Natural killer cell (primary cell): ENCODE data around the gene ZNF699. TPM values are rescaled to one million over a fixed set of nuclear protein-coding genes. Genes with fewer than 3 reads are reported as not detected.

Experiments
- ATAC-seq, 3 donors: fragments of 150-1000 bp in 2 of 3; fragments of 200-7000 bp in 1 of 3; cut with Tn5 transposase; 1 replicate in 1 of 3; 2 replicates in 2 of 3; pipeline ENCODE4 v1.10.0; 2021; ENCODE audit warnings: mild to moderate bottlenecking in 2 of 3, moderate library complexity in 2 of 3
- DNase-seq, 2 donors: peaks; one replicate each; pipeline versions ENCODE4 v3.0.0 to v3.0.0-alpha.2; 2013 to 2021; ENCODE audit warnings: mixed read lengths in 1 of 2
- H3K27ac ChIP-seq: one replicate; pipeline ENCODE4 v1.5.1; 2013; ENCODE audit warnings: mild to moderate bottlenecking, low read length
- H3K27me3 ChIP-seq: one replicate; pipeline ENCODE4 v1.6.1; 2013; ENCODE audit warnings: low read length; ENCODE audit not compliant: control insufficient read depth, insufficient read depth
- H3K36me3 ChIP-seq: one replicate; pipeline ENCODE4 v1.6.1; 2013; ENCODE audit warnings: low read length; ENCODE audit not compliant: control insufficient read depth, insufficient read depth
- H3K4me1 ChIP-seq: one replicate; pipeline ENCODE4 v1.6.1; 2013; ENCODE audit warnings: low read length; ENCODE audit not compliant: control insufficient read depth, insufficient read depth
- H3K4me3 ChIP-seq: one replicate; pipeline ENCODE4 v1.5.1; 2013; ENCODE audit warnings: low read length
- H3K9me3 ChIP-seq: one replicate; pipeline ENCODE4 v1.6.1; 2013; ENCODE audit warnings: low read length; ENCODE audit not compliant: control insufficient read depth, insufficient read depth
- H3K27ac Mint-ChIP-seq, 2 donors: one replicate each; pipeline ENCODE4 v1.8.0; 2022; ENCODE audit warnings: mild to moderate bottlenecking in 2 of 2, mixed read lengths in 2 of 2, moderate library complexity in 1 of 2
- H3K27me3 Mint-ChIP-seq, 2 donors: one replicate each; pipeline ENCODE4 v1.8.0; 2022; ENCODE audit warnings: low read depth in 2 of 2, mixed read lengths in 2 of 2
- H3K36me3 Mint-ChIP-seq: one replicate; pipeline ENCODE4 v1.8.0; 2022; ENCODE audit warnings: mixed read lengths
- H3K4me1 Mint-ChIP-seq, 2 donors: one replicate each; pipeline ENCODE4 v1.8.0; 2022; ENCODE audit warnings: mixed read lengths in 2 of 2
- H3K4me3 Mint-ChIP-seq: one replicate; pipeline ENCODE4 v1.8.0; 2022; ENCODE audit warnings: mild to moderate bottlenecking, moderate library complexity, mixed read lengths
- H3K9me3 Mint-ChIP-seq, 2 donors: one replicate each; pipeline ENCODE4 v1.8.0; 2022; ENCODE audit warnings: mixed read lengths in 2 of 2
- WGBS: methylation state at CpG from one replicate; pipeline ENCODE4 v1.1.7; 2013; ENCODE audit warnings: missing lambda C conversion rate; ENCODE audit not compliant: insufficient coverage; 5-methylcytosine and 5-hydroxymethylcytosine counted together
- intact Hi-C: fragments of 100-400 bp; cut with micrococcal nuclease; formaldehyde crosslinking; loops from one replicate; pipeline ENCODE4 v1.14.2; 2022
- total RNA-seq, 4 donors: library from RNA; stranded (reverse); fragments of 120-200 nt in 1 of 4; gene quantifications; one replicate each; pipeline versions ENCODE4 v1.2.3 to v1.2.4, GENCODE V29; 2013 to 2022
- TF ChIP-seq, protein P1 (sequence below): fragments of 200-600 bp; IDR thresholded peaks from one replicate; pipeline ENCODE4 v1.8.0; 2022; ENCODE audit warnings: antibody characterized with exemption

The ZNF699 gene
- total RNA-seq, 3 donors from 2014 or later (not counting 1 experiment from before 2014, with no cell fraction given) = 13.4 to 15.3 (median 15.2) TPM

DNA sequence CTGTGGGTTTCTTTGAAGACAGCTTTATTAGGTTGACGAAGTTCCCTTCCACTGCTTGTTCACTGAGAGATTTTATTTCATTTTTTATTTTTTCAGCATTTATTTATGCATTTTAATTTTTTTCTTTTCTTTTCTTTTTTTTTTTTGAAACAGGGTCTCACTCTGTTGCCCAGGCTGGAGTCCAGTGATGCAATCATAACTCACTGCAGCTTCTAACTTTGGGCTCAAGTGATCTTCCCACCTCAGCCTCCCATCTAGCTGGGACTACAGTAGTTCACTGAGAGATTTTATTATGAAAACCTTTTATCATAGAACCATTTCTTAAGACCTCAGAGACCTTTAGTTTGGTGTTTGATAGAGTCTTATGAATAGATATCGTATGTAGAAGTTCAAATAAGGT lies 42.9 kb upstream of the ZNF699 start:
- TF ChIP-seq, protein P1, sequence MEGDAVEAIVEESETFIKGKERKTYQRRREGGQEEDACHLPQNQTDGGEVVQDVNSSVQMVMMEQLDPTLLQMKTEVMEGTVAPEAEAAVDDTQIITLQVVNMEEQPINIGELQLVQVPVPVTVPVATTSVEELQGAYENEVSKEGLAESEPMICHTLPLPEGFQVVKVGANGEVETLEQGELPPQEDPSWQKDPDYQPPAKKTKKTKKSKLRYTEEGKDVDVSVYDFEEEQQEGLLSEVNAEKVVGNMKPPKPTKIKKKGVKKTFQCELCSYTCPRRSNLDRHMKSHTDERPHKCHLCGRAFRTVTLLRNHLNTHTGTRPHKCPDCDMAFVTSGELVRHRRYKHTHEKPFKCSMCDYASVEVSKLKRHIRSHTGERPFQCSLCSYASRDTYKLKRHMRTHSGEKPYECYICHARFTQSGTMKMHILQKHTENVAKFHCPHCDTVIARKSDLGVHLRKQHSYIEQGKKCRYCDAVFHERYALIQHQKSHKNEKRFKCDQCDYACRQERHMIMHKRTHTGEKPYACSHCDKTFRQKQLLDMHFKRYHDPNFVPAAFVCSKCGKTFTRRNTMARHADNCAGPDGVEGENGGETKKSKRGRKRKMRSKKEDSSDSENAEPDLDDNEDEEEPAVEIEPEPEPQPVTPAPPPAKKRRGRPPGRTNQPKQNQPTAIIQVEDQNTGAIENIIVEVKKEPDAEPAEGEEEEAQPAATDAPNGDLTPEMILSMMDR = no peak
- H3K4me3 ChIP-seq = no peak overlapping the region
- H3K4me1 ChIP-seq = no peaks in the 10 kb centered on the region
- no peaks in the 10 kb centered on the region for H3K27me3 ChIP-seq
- Mint-ChIP-seq H3K4me1 (no peaks in the 10 kb centered on the region), H3K4me3 (no peak overlapping the region), H3K27me3 (no peaks in the 10 kb centered on the region), H3K36me3 (peaks cover 35% of the 10 kb centered on the region), H3K27ac (no peak overlapping the region), H3K9me3 (peaks cover 6 to 17% of the 10 kb centered on the region in 2 donors)
- ATAC-seq (no peak), DNase-seq (no peak)
- peaks cover 70% of the 10 kb centered on the region for H3K9me3 ChIP-seq
- no peak overlapping the region for H3K27ac ChIP-seq
- intact Hi-C loops = no loop called here
- WGBS = 100% methylated on average over 1 of the region's 2 CpGs
- H3K36me3 ChIP-seq = no peaks in the 10 kb centered on the region

DNA sequence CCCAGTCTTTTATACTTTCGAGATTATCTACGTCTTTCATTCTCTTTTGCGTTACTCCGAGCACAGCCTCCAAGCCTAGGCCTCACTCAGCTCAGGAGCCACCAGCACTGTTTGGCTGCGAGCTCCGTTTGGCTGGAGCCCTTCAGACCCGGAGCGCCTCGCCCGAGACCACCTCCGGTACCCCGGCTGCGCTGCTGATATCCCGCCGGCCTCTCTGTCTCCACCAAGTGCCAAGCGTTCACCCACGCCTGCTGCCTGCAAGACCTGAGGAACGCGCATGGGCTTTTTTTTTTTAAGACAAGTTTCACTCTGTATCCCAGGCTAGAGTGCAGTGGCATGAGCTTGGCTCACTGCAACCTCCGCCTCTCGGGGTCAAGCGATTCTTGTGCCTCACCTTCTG lies 39.0 kb upstream of the ZNF699 start:
- Mint-ChIP-seq H3K4me3 (no peak overlapping the region), H3K4me1 (no peaks in the 10 kb centered on the region), H3K36me3 (peaks cover 54% of the 10 kb centered on the region), H3K9me3 (peaks cover 13 to 28% of the 10 kb centered on the region in 2 donors), H3K27ac (no peak overlapping the region), H3K27me3 (no peaks in the 10 kb centered on the region)
- intact Hi-C loops = no loop called here
- H3K4me3 ChIP-seq = no peak overlapping the region
- peaks cover under 1% of the 10 kb centered on the region for H3K36me3 ChIP-seq
- peaks cover 61% of the 10 kb centered on the region for H3K9me3 ChIP-seq
- H3K27me3 ChIP-seq = no peaks in the 10 kb centered on the region
- 98% methylated on average over 22 of the region's 22 CpGs for WGBS
- TF ChIP-seq, protein P1 = no peak
- no peaks in the 10 kb centered on the region for H3K4me1 ChIP-seq
- H3K27ac ChIP-seq = no peak overlapping the region
- DNase-seq (no peak), ATAC-seq (no peak)

DNA sequence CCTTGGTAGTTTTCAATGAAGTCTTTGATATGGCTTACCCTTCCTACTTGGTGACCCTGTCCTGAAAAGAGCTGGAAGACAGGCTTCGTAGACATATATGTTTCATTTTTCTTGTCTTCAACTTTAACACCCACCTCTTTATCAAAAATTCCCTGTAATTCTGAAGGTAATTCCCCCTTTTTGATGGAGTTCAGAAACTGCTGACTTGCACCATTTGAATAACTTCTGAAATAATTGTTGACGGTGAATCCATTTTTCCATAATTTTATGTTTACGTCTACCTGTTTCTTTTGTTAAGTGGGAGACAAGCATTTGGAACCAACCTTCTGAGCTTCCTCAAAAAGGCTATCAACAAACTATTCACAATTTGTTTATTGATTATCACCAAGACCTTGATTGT lies 38.6 kb upstream of the ZNF699 start:
- peaks cover 13 to 31% of the 10 kb centered on the region in 2 donors for H3K9me3 Mint-ChIP-seq
- no peaks in the 10 kb centered on the region for H3K4me1 Mint-ChIP-seq
- H3K4me3 Mint-ChIP-seq = no peak overlapping the region
- no peaks in the 10 kb centered on the region for H3K27me3 ChIP-seq
- 97% methylated on average over 3 of the region's 3 CpGs for WGBS
- H3K9me3 ChIP-seq = peaks cover 62% of the 10 kb centered on the region
- H3K36me3 Mint-ChIP-seq = peaks cover 58% of the 10 kb centered on the region
- H3K27ac Mint-ChIP-seq = no peak overlapping the region
- H3K4me1 ChIP-seq = no peaks in the 10 kb centered on the region
- TF ChIP-seq, protein P1 = no peak
- H3K36me3 ChIP-seq = peaks cover 4% of the 10 kb centered on the region
- no peak overlapping the region for H3K4me3 ChIP-seq
- intact Hi-C loops = no loop called here
- no peak overlapping the region for H3K27ac ChIP-seq
- ATAC-seq (no peak), DNase-seq (no peak)
- H3K27me3 Mint-ChIP-seq = no peaks in the 10 kb centered on the region

DNA sequence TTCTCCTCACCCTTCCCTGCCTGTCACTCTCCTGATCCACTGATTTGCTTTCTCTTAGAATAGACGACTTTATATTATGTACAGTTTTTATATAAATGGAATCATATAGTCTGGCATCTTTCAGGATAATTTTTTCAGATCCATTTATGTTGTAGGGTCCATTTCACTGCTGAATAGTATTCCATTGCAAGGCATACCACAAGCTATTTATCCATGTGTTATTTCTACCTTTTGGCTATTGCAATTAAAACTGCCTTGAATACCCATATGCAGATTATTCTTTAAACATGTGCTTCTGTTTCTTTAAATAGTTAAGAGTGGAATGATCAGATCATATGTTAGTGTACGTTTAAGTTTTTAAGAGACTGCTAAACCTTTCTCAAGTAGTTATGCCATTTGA lies 35.4 kb upstream of the ZNF699 start:
- H3K9me3 Mint-ChIP-seq = peaks cover 14 to 36% of the 10 kb centered on the region in 2 donors
- DNase-seq (no peak), ATAC-seq (no peak)
- H3K27ac Mint-ChIP-seq = no peak overlapping the region
- Histone ChIP-seq H3K4me3 (no peak overlapping the region), H3K9me3 (peaks cover 52% of the 10 kb centered on the region), H3K27me3 (no peaks in the 10 kb centered on the region), H3K4me1 (no peaks in the 10 kb centered on the region), H3K36me3 (peaks cover 34% of the 10 kb centered on the region), H3K27ac (no peak overlapping the region)
- H3K27me3 Mint-ChIP-seq = no peaks in the 10 kb centered on the region
- no peak overlapping the region for H3K4me3 Mint-ChIP-seq
- WGBS = no CpG with 5 or more reads among the region's 2 CpGs
- intact Hi-C loops = no loop called here
- no peaks in the 10 kb centered on the region for H3K4me1 Mint-ChIP-seq
- peaks cover 73% of the 10 kb centered on the region for H3K36me3 Mint-ChIP-seq
- TF ChIP-seq, protein P1 = no peak
